Right cardiac atrium (tissue), 5 donors: ENCODE data around the gene INSM1. TPM values are rescaled to one million over a fixed set of nuclear protein-coding genes. Genes with fewer than 3 reads are reported as not detected.

Experiments
- ATAC-seq, 2 donors: fragments of 200-7000 bp; cut with Tn5 transposase; one replicate each; pipeline versions ENCODE4 v1.8.0 to v1.9.1; 2020; ENCODE audit warnings: moderate library complexity in 2 of 2, mild to moderate bottlenecking in 1 of 2
- DNase-seq, 3 donors: peaks; one replicate each; pipeline ENCODE4 v3.0.0-alpha.2; 2020
- H3K27ac ChIP-seq: one replicate; pipeline ENCODE4 v1.5.1; 2013; ENCODE audit warnings: mild to moderate bottlenecking, low read length, control low read depth, moderate library complexity
- H3K27me3 ChIP-seq: one replicate; pipeline ENCODE4 v1.6.1; 2013; ENCODE audit not compliant: control insufficient read depth, insufficient read depth
- H3K4me1 ChIP-seq: one replicate; pipeline ENCODE4 v1.6.1; 2013; ENCODE audit warnings: low read length; ENCODE audit not compliant: control insufficient read depth, insufficient read depth
- H3K4me3 ChIP-seq: one replicate; pipeline ENCODE4 v1.5.1; 2013; ENCODE audit warnings: low read length, control low read depth
- H3K9me3 ChIP-seq: one replicate; pipeline ENCODE4 v1.6.1; 2013; ENCODE audit warnings: low read length; ENCODE audit not compliant: control insufficient read depth
- WGBS: extraction: QIAGEN DNeasy Blood & Tissue Kit; methylation state at CpG from one replicate; pipeline ENCODE4 v1.1.7; 2013; 5-methylcytosine and 5-hydroxymethylcytosine counted together
- intact Hi-C, 4 donors: fragments of 100-400 bp; cut with DNase I; formaldehyde crosslinking; loops; one replicate each; pipeline versions ENCODE4 v1.11.0 to v1.14.0; 2022 to 2023
- polyA plus RNA-seq: library from polyadenylated mRNA; stranded (reverse); fragments of 200-250 nt; gene quantifications from one replicate; pipeline ENCODE4 v1.2.3, GENCODE V29; 2013
- total RNA-seq, 4 donors: library from RNA; stranded (reverse); fragmentation: NEBNext Ultra II Directional; extraction: Animal tissue kit (Norgen Biotek cat#: 25700); gene quantifications; one replicate each; pipeline ENCODE4 v1.2.1, GENCODE V29; 2021
- donor health status: healthy with polysubstance abuse.
- donor health status: DM: no; HTN: yes; CAD: no.
- donor health status: DM: no; HTN: no; CAD: no.
- donor health status: DM: no; HTN: yes; CAD: no; lungs with severe emphysema.
- donor health status: DM: yes; HTN: yes; CAD: no.

Gene INSM1
- total and polyA plus RNA-seq, 5 donors = not detected

GRCh38 chr20:20369250-20370093 is 1.6 kb downstream of the INSM1 start:
- intact Hi-C loops = loop anchor here in 2 of 4 donors (5.0 to 10.0 kb wide), 2 partner anchors 195 to 198 kb away; no protein-coding TSS in a partner anchor
- no peak for DNase-seq
- peak in 1 of 2 donors; percentile 33 for ATAC-seq
- Histone ChIP-seq H3K9me3 (no peaks in the 10 kb centered on the region), H3K27ac (no peak overlapping the region), H3K4me3 (no peak overlapping the region), H3K4me1 (peaks cover 4% of the 10 kb centered on the region), H3K27me3 (peaks cover 6% of the 10 kb centered on the region)
- 2% methylated on average over 86 of the region's 86 CpGs for WGBS

GRCh38 chr20:20370094-20370575 is 2.2 kb downstream of the INSM1 start:
- no peak overlapping the region for H3K4me3 ChIP-seq
- intact Hi-C loops = no loop called here

GRCh38 chr20:20371083-20371482 is 3.2 kb downstream of the INSM1 start:
- H3K9me3 ChIP-seq = no peaks in the 10 kb centered on the region
- ATAC-seq (no peak), DNase-seq (no peak)
- no peak overlapping the region for H3K27ac ChIP-seq
- no peak overlapping the region for H3K4me3 ChIP-seq
- H3K27me3 ChIP-seq = peaks cover 8% of the 10 kb centered on the region
- WGBS = 23% methylated on average over 7 of the region's 7 CpGs
- intact Hi-C loops = no loop called here
- peaks cover 4% of the 10 kb centered on the region for H3K4me1 ChIP-seq

More at GRCh38 chr20:20370094-20370575, 2.2 kb downstream of the INSM1 start:
- Histone ChIP-seq H3K4me1 (peaks cover 4% of the 10 kb centered on the region), H3K27me3 (peaks cover 8% of the 10 kb centered on the region), H3K27ac (no peak overlapping the region), H3K9me3 (no peaks in the 10 kb centered on the region)
- no peak for ATAC-seq
- no peak for DNase-seq
- 10% methylated on average over 10 of the region's 10 CpGs for WGBS

- 20% methylated on average over 3 of the region's 3 CpGs for WGBS
- no peak for DNase-seq
- Histone ChIP-seq H3K4me3 (no peak overlapping the region), H3K9me3 (no peaks in the 10 kb centered on the region), H3K4me1 (peaks cover 4% of the 10 kb centered on the region), H3K27me3 (peaks cover 8% of the 10 kb centered on the region), H3K27ac (no peak overlapping the region)
- ATAC-seq = no peak
- intact Hi-C loops = no loop called here
These were observed 3.8 kb downstream of the INSM1 start for GRCh38 chr20:20371681-20372080.

- Histone ChIP-seq H3K4me3 (no peak overlapping the region), H3K27me3 (peaks cover 8% of the 10 kb centered on the region), H3K4me1 (no peaks in the 10 kb centered on the region), H3K9me3 (no peaks in the 10 kb centered on the region), H3K27ac (no peak overlapping the region)
- ATAC-seq (no peak), DNase-seq (no peak)
- 46% methylated on average over 17 of the region's 17 CpGs for WGBS
- intact Hi-C loops = no loop called here
These were observed 5.2 kb downstream of the INSM1 start for GRCh38 chr20:20373091-20373571.

GRCh38 chr20:20375862-20376261 is 8.0 kb downstream of the INSM1 start:
- 53% methylated on average over 8 of the region's 8 CpGs for WGBS
- peaks cover 2% of the 10 kb centered on the region for H3K9me3 ChIP-seq
- DNase-seq (no peak), ATAC-seq (no peak)
- no peaks in the 10 kb centered on the region for H3K4me1 ChIP-seq
- H3K27ac ChIP-seq = no peak overlapping the region
- intact Hi-C loops = no loop called here
- no peak overlapping the region for H3K4me3 ChIP-seq
- H3K27me3 ChIP-seq = peaks cover 8% of the 10 kb centered on the region

GRCh38 chr20:20386192-20386591 is 18.3 kb downstream of the INSM1 start:
- 47% methylated on average over 9 of the region's 9 CpGs for WGBS
- ATAC-seq = no peak
- no peak for DNase-seq

GRCh38 chr20:20390393-20390792 is 22.5 kb downstream of the INSM1 start:
- ATAC-seq = no peak
- 97% methylated on average over 9 of the region's 9 CpGs for WGBS

More at GRCh38 chr20:20386192-20386591, 18.3 kb downstream of the INSM1 start:
- Histone ChIP-seq H3K9me3 (no peaks in the 10 kb centered on the region), H3K4me3 (no peak overlapping the region), H3K27ac (no peak overlapping the region), H3K4me1 (no peaks in the 10 kb centered on the region), H3K27me3 (no peaks in the 10 kb centered on the region)
- intact Hi-C loops = no loop called here

GRCh38 chr20:20391115-20391514 is 23.2 kb downstream of the INSM1 start:
- no peak overlapping the region for H3K4me3 ChIP-seq
- no peaks in the 10 kb centered on the region for H3K27me3 ChIP-seq
- DNase-seq = no peak
- H3K9me3 ChIP-seq = no peaks in the 10 kb centered on the region
- H3K27ac ChIP-seq = no peak overlapping the region
- intact Hi-C loops = no loop called here
- no peak for ATAC-seq
- no peaks in the 10 kb centered on the region for H3K4me1 ChIP-seq
- 91% methylated on average over 4 of the region's 4 CpGs for WGBS

More at GRCh38 chr20:20390393-20390792, 22.5 kb downstream of the INSM1 start:
- Histone ChIP-seq H3K27ac (no peak overlapping the region), H3K4me1 (no peaks in the 10 kb centered on the region), H3K4me3 (no peak overlapping the region), H3K9me3 (no peaks in the 10 kb centered on the region), H3K27me3 (no peaks in the 10 kb centered on the region)
- DNase-seq = no peak
- intact Hi-C loops = no loop called here

GRCh38 chr20:20391766-20392165 is 23.9 kb downstream of the INSM1 start:
- no peaks in the 10 kb centered on the region for H3K9me3 ChIP-seq
- no peak overlapping the region for H3K4me3 ChIP-seq
- intact Hi-C loops = no loop called here
- no peaks in the 10 kb centered on the region for H3K4me1 ChIP-seq
- ATAC-seq (no peak), DNase-seq (no peak)
- H3K27me3 ChIP-seq = no peaks in the 10 kb centered on the region
- no peak overlapping the region for H3K27ac ChIP-seq
- 93% methylated on average over 13 of the region's 13 CpGs for WGBS
